ENCODE measurements around the gene ADM5.

- TF ChIP-seq CTCF (IDR thresholded peaks at IDR 0.05) (no peak), POLR2A (IDR thresholded peaks at IDR 0.05) (no peak)
These were observed 23.3 kb upstream of the ADM5 start for GRCh38 chr19:49666120-49666444.

Data from right lobe of liver (tissue), 4 donors.